Left renal cortex interstitium (tissue), 4 donors: ENCODE results near the gene PFDN1. TPM values are rescaled to one million over a fixed set of nuclear protein-coding genes. Genes with fewer than 3 reads are reported as not detected.
"Not testable (repeated sequence)": the region's sequence is repeated elsewhere in the genome, so short reads cannot be mapped to it uniquely, and the experiment has no call there.

Source experiments
- DNase-seq, 4 donors: peaks; one replicate each; pipeline ENCODE4 v3.0.0-alpha.2; 2013; ENCODE audit warnings: low read depth in 4 of 4, low spot score in 2 of 4, missing footprints in 1 of 4
- polyA plus RNA-seq, 4 donors: library from polyadenylated mRNA; unstranded; fragments of 120-200 nt; gene quantifications; one replicate each; pipeline ENCODE4 v1.2.1, GENCODE V29; 2013; ENCODE audit not compliant: insufficient read length in 4 of 4

The PFDN1 gene
- 100 to 1,000 TPM in 3 of 4 donors, 10 to 100 TPM in 1; 93.3 to 122 (median 104) TPM for polyA plus RNA-seq

- peak; percentile 88 to 94 (median 90) for DNase-seq
Measured at GRCh38 chr5:140302786-140303639, at the start of gene PFDN1. TSS of gene PFDN1 (minus strand) at chr5:140303101. CDS start at chr5:140303073, 28 bp downstream.

GRCh38 chr5:140351609-140352334 lies 48.9 kb upstream of the PFDN1 start:
- DNase-seq = peak in 1 of 4 donors; percentile 76

- no peak for DNase-seq
Measured at GRCh38 chr5:140349244-140349643, 46.3 kb upstream of the PFDN1 start.

- no peak for DNase-seq
Measured at GRCh38 chr5:140348104-140348503, 45.2 kb upstream of the PFDN1 start.

- DNase-seq = no peak
Measured at GRCh38 chr5:140347360-140347759, 44.5 kb upstream of the PFDN1 start.

- DNase-seq = peak in 1 of 4 donors; percentile 65
Measured at GRCh38 chr5:140346348-140347221, 43.7 kb upstream of the PFDN1 start, which contains the start of gene HBEGF. TSS of gene HBEGF (minus strand) at chr5:140346603. CDS start at chr5:140346328, 275 bp downstream.

- no peak for DNase-seq
Measured at GRCh38 chr5:140345919-140346347, 43.0 kb upstream of the PFDN1 start.

GRCh38 chr5:140344683-140345423 lies 42.0 kb upstream of the PFDN1 start:
- DNase-seq = no peak

- not testable (repeated sequence) for DNase-seq
Measured at GRCh38 chr5:140343849-140344248, 40.9 kb upstream of the PFDN1 start.

GRCh38 chr5:140342896-140343295 lies 40.0 kb upstream of the PFDN1 start:
- no peak for DNase-seq

- no peak for DNase-seq
Measured at GRCh38 chr5:140342287-140342686, 39.4 kb upstream of the PFDN1 start.

GRCh38 chr5:140341591-140341990 lies 38.7 kb upstream of the PFDN1 start:
- no peak for DNase-seq

GRCh38 chr5:140340605-140341121 lies 37.8 kb upstream of the PFDN1 start:
- DNase-seq = no peak

- DNase-seq = no peak
Measured at GRCh38 chr5:140339636-140340035, 36.7 kb upstream of the PFDN1 start.

GRCh38 chr5:140338908-140339307 lies 36.0 kb upstream of the PFDN1 start:
- DNase-seq = no peak

- DNase-seq = no peak
Measured at GRCh38 chr5:140338336-140338735, 35.4 kb upstream of the PFDN1 start.

GRCh38 chr5:140337880-140338279 lies 35.0 kb upstream of the PFDN1 start:
- no peak for DNase-seq

GRCh38 chr5:140336388-140336787 lies 33.5 kb upstream of the PFDN1 start:
- DNase-seq = peak in 1 of 4 donors; percentile 71

GRCh38 chr5:140331638-140332037 lies 28.7 kb upstream of the PFDN1 start:
- DNase-seq = no peak
